Measurements from ENCODE around the gene CSF3R. TPM values are rescaled to one million over a fixed set of nuclear protein-coding genes. Genes with fewer than 3 reads are reported as not detected.

CSF3R gene
- 1.3 TPM for total RNA-seq
- 1 to 10 TPM; 2.0 to 5.3 (median 3.3) TPM for polyA plus RNA-seq (ENCODE audit: insufficient read depth in 1 of 8, insufficient read length in 8 of 8, low replicate concordance in 1 of 8)
- long read RNA-seq, donor 1, partial matches to known transcripts: 0 of 1 reads
- long read RNA-seq, donor 1, other reads (novel, unspliced or antisense): 0 of 1 reads
- long read RNA-seq, donor 2: 0 reads
- long read RNA-seq, donor 3: 0 reads
- long read RNA-seq, donor 4: 0 reads
- long read RNA-seq, donor 5: 0 reads
- long read RNA-seq, donor 6: 0 reads
- long read RNA-seq, donor 7: 0 reads
- long read RNA-seq, donor 8: 0 reads
- long read RNA-seq, donor 9: 0 reads
- long read RNA-seq, donor 10, partial matches to known transcripts: 0 of 1 reads
- long read RNA-seq, donor 10, other reads (novel, unspliced or antisense): 0 of 1 reads
- long read RNA-seq, donor 11: 0 reads

- Histone ChIP-seq H3K4me1 (ENCODE audit: control insufficient read depth, insufficient read depth, low read length) (no peaks in the 10 kb centered on the region), H3K9me3 (replicated peaks; ENCODE audit: control insufficient read depth, low read depth, low read length) (no peaks in the 10 kb centered on the region), H3K27me3 (ENCODE audit: control insufficient read depth, insufficient read depth, low read length) (peaks cover 3% of the 10 kb centered on the region), H3K36me3 (ENCODE audit: control insufficient read depth, insufficient read depth, low read length) (no peaks in the 10 kb centered on the region), H3K4me3 (ENCODE audit: low read length) (peak within 1 kb of the TSS; percentile 5), H3K27ac (ENCODE audit: low read length) (no peak within 1 kb of the TSS)
- WGBS (ENCODE audit: insufficient coverage): 14% methylated on average over 4 of the region's 13 CpGs
- no peak for DNase-seq
Measured at GRCh38 chr1:36482724-36483388, at the start of gene CSF3R. Gene CSF3R, minus strand, starts transcription at chr1:36482913. Its CDS starts 3,417 bp downstream, at chr1:36479496.

DNA sequence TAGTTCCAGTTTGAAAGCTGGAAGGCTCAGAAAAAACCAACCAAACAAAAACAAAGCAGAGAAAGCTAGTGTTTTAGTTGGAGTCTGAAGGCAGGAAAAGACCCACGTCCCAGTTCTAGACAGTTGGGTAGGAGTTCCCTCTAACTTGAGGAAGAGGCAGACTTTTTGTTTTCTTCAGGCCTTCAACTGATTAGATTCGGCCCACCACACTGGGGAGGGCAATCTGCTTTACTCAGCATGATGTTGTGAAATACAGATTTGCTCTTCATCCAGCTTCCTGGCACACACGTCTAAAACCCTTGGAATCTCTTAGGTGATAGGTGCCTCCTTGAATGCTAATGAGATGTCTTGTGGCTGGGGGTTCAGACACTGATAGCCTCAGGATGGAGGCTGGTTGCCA is 49.1 kb upstream of the CSF3R start:
- Histone ChIP-seq H3K27ac (ENCODE audit: low read length) (no peak overlapping the region), H3K4me1 (ENCODE audit: control insufficient read depth, insufficient read depth, low read length) (no peaks in the 10 kb centered on the region), H3K27me3 (ENCODE audit: control insufficient read depth, insufficient read depth, low read length) (peaks cover 4% of the 10 kb centered on the region), H3K9me3 (replicated peaks; ENCODE audit: control insufficient read depth, low read depth, low read length) (no peaks in the 10 kb centered on the region), H3K36me3 (ENCODE audit: control insufficient read depth, insufficient read depth, low read length) (no peaks in the 10 kb centered on the region), H3K4me3 (ENCODE audit: low read length) (no peak overlapping the region)
- DNase-seq: no peak
- no CpG with 5 or more reads among the region's 3 CpGs for WGBS (ENCODE audit: insufficient coverage)

DNA sequence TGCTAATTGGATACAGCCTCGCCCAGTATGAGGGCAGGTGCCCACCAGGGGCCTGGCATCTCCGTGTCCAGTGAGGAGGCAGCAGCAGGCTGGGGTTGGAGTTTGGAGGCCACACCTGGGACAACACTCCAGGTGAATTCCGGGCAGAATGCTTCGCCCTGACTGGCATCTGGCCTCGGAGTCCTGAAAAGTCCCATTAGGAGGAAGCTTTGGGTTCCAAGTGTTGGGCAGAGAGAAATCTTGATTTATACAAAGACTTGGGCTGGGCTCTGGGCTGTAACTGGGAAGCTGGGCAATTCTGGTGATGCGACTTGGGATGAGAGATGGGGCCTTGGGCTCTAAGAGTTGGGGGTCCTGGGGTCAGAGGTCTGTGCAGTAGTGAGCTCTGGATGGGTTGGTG is 48.1 kb upstream of the CSF3R start:
- DNase-seq: no peak
- Histone ChIP-seq H3K4me3 (ENCODE audit: low read length) (no peak overlapping the region), H3K27me3 (ENCODE audit: control insufficient read depth, insufficient read depth, low read length) (peaks cover 4% of the 10 kb centered on the region), H3K36me3 (ENCODE audit: control insufficient read depth, insufficient read depth, low read length) (no peaks in the 10 kb centered on the region), H3K27ac (ENCODE audit: low read length) (no peak overlapping the region), H3K9me3 (replicated peaks; ENCODE audit: control insufficient read depth, low read depth, low read length) (no peaks in the 10 kb centered on the region), H3K4me1 (ENCODE audit: control insufficient read depth, insufficient read depth, low read length) (no peaks in the 10 kb centered on the region)
- 67% methylated on average over 6 of the region's 6 CpGs for WGBS (ENCODE audit: insufficient coverage)

DNA sequence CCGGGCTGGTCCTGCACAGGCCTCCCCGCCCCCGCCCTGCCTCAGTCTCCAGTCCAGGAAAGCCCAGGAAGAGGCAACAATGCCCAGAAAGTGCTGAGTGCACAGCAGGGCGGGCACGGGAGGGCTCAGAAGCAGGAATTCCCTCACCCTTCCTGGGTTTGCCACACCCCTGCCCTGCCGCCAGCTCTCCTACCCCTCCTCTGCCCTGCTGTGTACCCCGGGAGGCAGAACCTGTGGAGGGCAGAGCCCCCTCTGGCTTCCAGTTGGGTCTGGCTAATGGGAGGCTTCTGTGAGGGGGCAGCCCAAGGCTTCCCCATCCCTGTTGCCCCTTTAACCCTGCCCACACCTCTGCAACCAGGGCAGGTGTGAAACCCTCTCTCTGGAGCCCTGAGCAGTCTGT is 47.5 kb upstream of the CSF3R start:
- WGBS (ENCODE audit: insufficient coverage): 65% methylated on average over 3 of the region's 7 CpGs
- H3K4me1 ChIP-seq (ENCODE audit: control insufficient read depth, insufficient read depth, low read length): no peaks in the 10 kb centered on the region
- no peak overlapping the region for H3K27ac ChIP-seq (ENCODE audit: low read length)
- peaks cover 4% of the 10 kb centered on the region for H3K27me3 ChIP-seq (ENCODE audit: control insufficient read depth, insufficient read depth, low read length)
- no peaks in the 10 kb centered on the region for H3K36me3 ChIP-seq (ENCODE audit: control insufficient read depth, insufficient read depth, low read length)
- no peaks in the 10 kb centered on the region for H3K9me3 ChIP-seq (replicated peaks; ENCODE audit: control insufficient read depth, low read depth, low read length)
- no peak for DNase-seq
- H3K4me3 ChIP-seq (ENCODE audit: low read length): no peak overlapping the region

DNA sequence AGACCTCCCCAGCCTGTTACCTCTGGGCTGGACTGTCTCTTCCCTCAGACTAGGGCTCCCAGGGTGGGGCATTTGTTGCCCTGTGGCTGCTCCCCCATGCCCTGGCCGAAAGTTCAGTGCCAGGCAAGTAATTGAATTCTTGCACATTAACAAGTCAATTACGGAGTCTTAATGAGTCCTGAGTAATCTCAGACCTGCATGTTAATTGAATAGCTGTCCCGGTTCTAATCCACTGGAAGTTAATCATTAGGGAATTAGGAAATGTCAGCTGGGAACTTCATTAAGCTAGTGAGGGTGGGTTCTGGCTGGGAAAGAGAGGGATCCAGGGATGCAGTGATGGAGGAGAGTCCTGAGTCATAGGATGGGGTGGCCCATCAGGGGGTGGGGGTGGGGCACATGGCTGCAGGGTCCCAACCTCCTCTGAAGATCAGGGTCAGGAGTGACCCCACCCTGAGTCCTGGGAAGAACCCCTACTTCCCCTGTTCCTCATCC is 47.1 kb upstream of the CSF3R start:
- Histone ChIP-seq H3K27ac (ENCODE audit: low read length) (no peak overlapping the region), H3K36me3 (ENCODE audit: control insufficient read depth, insufficient read depth, low read length) (no peaks in the 10 kb centered on the region), H3K4me3 (ENCODE audit: low read length) (no peak overlapping the region), H3K4me1 (ENCODE audit: control insufficient read depth, insufficient read depth, low read length) (no peaks in the 10 kb centered on the region), H3K9me3 (replicated peaks; ENCODE audit: control insufficient read depth, low read depth, low read length) (no peaks in the 10 kb centered on the region), H3K27me3 (ENCODE audit: control insufficient read depth, insufficient read depth, low read length) (peaks cover 4% of the 10 kb centered on the region)
- DNase-seq: no peak
- WGBS (ENCODE audit: insufficient coverage): 31% methylated on average over 1 of the region's 3 CpGs

DNA sequence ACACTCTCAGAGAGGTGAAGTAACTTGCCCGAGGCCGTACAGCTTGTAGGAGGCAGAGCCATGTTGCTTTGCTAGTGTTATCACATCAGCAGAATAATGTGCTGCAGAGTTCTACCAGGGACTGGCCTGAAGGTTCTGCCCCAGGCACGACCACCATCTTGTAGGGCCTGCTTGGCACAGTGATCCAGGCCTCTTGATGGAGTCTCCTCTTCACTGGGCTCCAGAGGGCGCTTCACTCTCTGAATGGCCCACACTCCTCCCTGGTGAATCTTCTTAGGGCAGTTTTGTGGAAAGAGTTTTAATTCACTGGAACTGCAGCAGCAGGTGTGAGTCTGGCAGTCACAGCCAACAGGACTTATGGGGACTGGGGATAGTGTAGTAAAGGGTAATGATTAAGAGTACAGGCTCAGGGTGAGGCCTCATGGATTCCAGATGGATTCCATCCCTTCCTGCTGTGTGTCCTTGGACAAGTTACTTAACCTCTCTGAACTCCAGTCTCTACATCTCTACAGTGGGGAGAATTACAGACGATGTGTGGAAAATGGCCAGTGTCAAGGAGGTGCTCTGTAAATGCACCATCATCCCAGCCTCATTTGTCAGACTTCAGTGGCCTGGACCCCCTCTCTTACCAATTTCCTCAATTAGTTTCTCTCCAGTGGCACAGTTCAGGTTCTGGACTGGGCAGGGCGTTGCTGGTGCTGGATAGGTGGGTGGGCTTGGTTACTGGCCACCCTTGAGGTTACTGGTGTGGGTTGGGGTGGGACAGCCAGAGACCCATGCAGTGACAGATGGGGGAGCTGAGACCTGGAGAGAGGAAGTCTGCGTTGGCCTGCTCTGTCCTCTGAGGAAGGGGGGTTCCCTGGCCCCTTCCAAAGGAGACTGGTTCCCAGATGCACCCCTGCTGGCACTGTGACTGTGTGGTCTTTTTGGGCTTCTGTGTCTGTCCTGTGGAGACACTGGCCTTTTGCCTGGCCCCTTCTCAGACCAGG is 45.9 kb upstream of the CSF3R start:
- no peak for DNase-seq
- no peak overlapping the region for H3K27ac ChIP-seq (ENCODE audit: low read length)
- 73% methylated on average over 2 of the region's 7 CpGs for WGBS (ENCODE audit: insufficient coverage)
- no peak overlapping the region for H3K4me3 ChIP-seq (ENCODE audit: low read length)
- peaks cover 4% of the 10 kb centered on the region for H3K27me3 ChIP-seq (ENCODE audit: control insufficient read depth, insufficient read depth, low read length)
- no peaks in the 10 kb centered on the region for H3K9me3 ChIP-seq (replicated peaks; ENCODE audit: control insufficient read depth, low read depth, low read length)
- H3K36me3 ChIP-seq (ENCODE audit: control insufficient read depth, insufficient read depth, low read length): no peaks in the 10 kb centered on the region
- H3K4me1 ChIP-seq (ENCODE audit: control insufficient read depth, insufficient read depth, low read length): no peaks in the 10 kb centered on the region

GRCh38 chr1:36525166-36525565 is 42.5 kb upstream of the CSF3R start:
- Histone ChIP-seq H3K27me3 (ENCODE audit: control insufficient read depth, insufficient read depth, low read length) (peaks cover 2% of the 10 kb centered on the region), H3K36me3 (ENCODE audit: control insufficient read depth, insufficient read depth, low read length) (no peaks in the 10 kb centered on the region), H3K4me1 (ENCODE audit: control insufficient read depth, insufficient read depth, low read length) (no peaks in the 10 kb centered on the region), H3K4me3 (ENCODE audit: low read length) (no peak overlapping the region), H3K27ac (ENCODE audit: low read length) (no peak overlapping the region), H3K9me3 (replicated peaks; ENCODE audit: control insufficient read depth, low read depth, low read length) (no peaks in the 10 kb centered on the region)
- 92% methylated on average over 8 of the region's 10 CpGs for WGBS (ENCODE audit: insufficient coverage)
- DNase-seq: no peak

DNA sequence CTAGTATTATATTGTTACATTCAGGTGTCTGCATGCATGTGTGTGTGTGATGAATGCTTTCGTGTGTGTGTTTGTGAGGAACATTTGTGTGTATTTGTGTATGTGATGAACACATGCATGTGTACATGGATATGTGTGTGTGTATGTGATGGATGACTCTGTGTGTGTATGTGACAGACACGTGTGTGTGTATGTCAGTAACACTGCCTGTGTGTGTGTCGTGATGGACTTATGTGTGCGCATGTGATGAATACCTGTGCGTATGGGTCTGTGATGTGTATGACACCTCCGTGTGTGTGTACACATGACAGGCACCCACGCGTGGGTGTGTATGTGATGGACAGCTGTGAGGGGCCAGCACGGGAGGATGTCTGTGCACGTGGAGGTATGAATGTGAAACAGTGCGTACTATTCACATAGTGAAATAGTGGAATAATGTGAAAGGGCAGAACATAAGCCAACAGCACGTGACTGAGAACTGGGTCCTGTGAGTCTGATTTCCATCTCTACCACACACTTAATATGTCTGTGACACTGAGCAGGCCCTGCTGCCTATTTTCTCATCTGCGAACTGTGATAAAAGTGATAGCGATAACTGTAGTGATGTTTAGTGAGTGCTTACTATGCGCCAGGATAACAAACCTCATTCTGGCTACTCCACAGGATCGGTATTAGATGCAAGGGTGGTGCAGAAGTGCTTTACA is 41.8 kb upstream of the CSF3R start:
- WGBS (ENCODE audit: insufficient coverage): 89% methylated on average over 12 of the region's 16 CpGs
- Histone ChIP-seq H3K27me3 (ENCODE audit: control insufficient read depth, insufficient read depth, low read length) (peaks cover 2% of the 10 kb centered on the region), H3K4me3 (ENCODE audit: low read length) (no peak overlapping the region), H3K9me3 (replicated peaks; ENCODE audit: control insufficient read depth, low read depth, low read length) (no peaks in the 10 kb centered on the region), H3K4me1 (ENCODE audit: control insufficient read depth, insufficient read depth, low read length) (no peaks in the 10 kb centered on the region), H3K36me3 (ENCODE audit: control insufficient read depth, insufficient read depth, low read length) (no peaks in the 10 kb centered on the region), H3K27ac (ENCODE audit: low read length) (no peak overlapping the region)
- DNase-seq: no peak

- no peak overlapping the region for H3K4me3 ChIP-seq (ENCODE audit: low read length)
- no peak for DNase-seq
- 81% methylated on average over 9 of the region's 16 CpGs for WGBS (ENCODE audit: insufficient coverage)
- peaks cover 2% of the 10 kb centered on the region for H3K27me3 ChIP-seq (ENCODE audit: control insufficient read depth, insufficient read depth, low read length)
- H3K36me3 ChIP-seq (ENCODE audit: control insufficient read depth, insufficient read depth, low read length): no peaks in the 10 kb centered on the region
- no peaks in the 10 kb centered on the region for H3K4me1 ChIP-seq (ENCODE audit: control insufficient read depth, insufficient read depth, low read length)
- no peak overlapping the region for H3K27ac ChIP-seq (ENCODE audit: low read length)
- H3K9me3 ChIP-seq (replicated peaks; ENCODE audit: control insufficient read depth, low read depth, low read length): no peaks in the 10 kb centered on the region
Measured at GRCh38 chr1:36523850-36524249, 41.1 kb upstream of the CSF3R start.
